DMS153 (cell line): Measurements from ENCODE around the gene FCN2.

Source experiments
- DNase-seq: peaks from one replicate; lab custom pipeline; 2025; lab: John Stamatoyannopoulos, UW

FCN2 gene

DNA sequence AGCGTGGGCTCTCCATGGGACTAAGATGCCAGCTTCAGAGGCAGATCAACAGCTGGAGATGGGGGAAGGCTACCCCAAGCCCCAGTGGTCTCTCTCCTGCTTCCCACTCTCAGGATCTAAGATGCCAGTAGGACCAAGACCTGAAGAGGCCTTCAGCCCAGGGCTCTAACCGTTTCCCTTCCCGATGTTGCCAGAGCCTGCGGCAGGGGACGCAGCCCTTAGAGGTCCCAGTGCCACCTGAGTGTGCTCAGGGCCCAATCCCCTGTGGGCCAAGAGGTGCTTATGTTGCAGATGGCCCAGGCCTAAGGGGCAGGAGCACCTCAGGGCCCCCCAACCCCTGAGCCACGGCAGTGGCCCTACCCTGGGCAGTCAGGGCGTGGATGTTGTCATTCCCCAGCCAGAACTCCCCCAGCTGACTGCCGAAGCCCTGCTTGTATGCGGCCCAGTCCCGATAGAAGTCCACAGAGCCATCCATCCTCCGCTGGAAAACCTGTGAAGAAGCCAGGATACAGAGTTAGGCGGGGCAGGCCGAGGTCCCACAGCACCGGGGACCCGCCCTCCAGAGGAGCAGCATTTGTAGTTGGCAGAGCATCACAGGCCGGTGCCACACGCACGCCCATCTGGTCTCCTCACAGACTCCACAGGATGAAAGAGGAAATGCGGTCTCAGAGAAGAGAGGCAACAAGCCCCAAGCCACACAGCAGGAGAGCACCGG, 31.7 kb downstream of the FCN2 start:
- no peak for DNase-seq

DNA sequence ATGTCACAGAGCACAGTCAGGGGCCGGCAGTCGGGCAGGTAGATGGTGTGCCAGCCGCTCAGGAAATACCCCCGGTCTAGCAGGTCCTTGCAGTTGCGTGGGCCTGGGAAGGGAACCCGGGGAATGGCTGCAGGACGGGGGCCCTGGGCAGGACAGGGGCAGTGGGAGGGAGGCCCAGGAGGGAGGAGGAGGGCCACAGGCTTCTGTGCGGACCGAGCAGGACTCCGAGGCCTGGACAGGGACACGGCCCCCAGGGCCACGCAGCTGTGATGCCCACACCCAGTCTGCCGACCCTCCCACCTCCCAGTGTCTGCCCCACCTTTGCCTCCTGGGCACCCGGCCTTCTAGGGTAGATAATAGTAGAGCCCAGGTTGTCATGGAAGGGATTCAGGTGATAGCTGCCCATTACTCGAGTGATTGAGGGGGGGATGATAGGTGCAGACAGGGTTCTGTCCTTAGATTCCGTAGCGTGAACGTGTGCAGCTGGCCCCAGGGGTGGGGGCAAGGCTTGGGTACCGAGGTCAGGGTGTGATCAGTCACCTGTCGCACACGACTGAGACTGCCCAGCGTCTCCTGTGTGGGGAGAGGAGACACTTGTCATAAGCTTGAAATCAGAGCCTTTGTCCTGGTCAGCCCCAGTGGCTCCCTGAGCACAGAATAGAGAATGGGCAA, 32.6 kb downstream of the FCN2 start:
- no peak for DNase-seq

DNA sequence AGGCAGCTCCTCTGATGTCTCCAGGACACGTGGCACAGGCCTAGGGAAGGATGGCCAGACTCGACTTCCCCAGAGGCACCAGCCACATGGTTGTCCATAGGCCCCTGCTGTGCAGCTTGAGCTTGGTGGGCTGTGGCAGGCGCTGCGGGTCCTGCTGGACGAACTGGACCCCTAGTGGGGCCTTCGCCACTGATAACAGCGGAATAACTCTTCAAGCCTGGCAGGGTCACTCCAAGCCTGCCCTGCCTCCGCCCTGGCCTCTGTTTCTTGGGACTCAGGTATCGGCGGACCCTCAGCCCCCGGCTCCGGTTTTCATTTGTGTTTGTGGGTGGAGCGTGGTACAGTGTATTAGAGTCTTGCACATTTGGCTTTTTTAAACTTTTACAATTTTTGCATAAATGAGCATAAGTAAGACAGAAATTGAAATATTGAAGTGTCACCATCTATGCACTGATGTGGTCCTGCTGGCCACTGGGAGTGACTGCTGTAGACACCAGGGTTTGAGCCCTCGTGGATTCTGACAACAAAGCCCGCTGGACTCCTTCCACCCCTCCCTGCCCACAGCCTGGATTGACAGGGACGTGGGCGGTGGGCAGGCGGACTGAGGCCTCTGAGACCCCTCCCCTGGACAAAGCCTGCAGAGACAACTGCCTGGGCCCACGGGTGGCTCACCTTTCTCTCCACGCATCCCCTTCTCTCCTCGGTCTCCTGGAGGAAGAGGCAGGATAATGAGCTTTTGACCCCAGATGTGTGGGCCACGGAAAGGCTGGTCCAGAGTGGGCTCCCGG, 33.3 kb downstream of the FCN2 start:
- DNase-seq, result no peak

DNA sequence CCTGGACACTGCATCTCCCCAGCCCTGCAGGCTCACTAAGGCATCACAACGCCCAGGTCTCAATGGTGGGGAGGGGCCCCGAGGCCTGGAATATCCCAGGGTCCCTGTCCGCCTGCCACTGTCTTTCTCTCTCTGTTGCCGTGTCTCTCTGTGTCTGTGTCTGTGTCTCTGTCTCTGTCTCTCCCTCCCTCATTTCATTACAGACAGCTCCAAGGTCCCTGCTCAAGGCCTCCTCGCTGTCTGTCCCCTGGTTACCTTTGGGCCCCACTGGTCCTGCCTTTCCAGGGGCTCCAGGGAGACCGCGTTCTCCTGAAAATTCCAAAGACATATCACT, 33.9 kb downstream of the FCN2 start:
- no peak for DNase-seq

DNA sequence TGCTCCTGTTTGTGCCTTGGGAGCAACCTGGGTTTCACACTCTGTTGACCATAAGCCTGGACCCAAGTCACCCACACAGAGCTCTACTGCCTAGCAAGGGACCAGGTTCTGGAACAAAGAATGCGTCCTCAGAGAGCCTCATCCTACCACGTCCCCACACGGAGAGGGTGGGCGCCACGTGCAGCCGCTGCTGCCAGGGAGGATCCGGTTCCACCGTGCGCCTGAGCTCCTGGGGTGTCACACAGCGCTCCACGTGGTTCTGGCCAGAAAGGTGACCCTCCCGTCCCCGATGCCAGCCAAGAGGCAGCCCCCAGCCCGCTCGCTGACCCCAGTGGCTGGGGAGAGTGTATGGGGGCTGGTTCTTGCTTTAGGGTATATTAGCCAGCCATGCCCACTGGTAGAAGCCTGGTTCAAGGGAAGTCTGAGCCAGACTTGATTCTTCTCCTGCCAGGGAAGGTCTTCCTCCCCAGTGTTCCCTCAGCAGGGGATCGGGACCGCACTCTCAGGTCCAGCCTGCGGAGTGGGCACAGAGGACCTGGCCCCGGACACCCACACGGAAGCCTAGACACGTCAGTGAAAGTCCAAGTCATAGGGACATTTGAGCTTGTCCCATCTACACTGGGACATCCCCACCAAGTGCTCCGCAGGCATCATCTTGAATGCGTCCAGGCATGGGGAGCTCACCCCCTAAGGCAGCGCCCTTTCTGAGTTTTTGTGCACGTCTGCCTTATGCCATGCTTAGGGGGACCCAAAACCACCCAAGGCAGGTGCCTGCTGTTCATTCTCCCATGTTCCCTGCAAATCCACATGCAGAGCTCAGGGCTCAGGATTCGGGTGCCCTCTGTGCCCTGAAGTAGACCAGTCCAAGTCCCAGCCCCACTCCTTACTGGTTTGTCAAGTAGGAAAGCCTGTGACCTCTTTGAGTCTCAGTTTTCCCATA, 34.7 kb downstream of the FCN2 start:
- DNase-seq, result no peak

DNA sequence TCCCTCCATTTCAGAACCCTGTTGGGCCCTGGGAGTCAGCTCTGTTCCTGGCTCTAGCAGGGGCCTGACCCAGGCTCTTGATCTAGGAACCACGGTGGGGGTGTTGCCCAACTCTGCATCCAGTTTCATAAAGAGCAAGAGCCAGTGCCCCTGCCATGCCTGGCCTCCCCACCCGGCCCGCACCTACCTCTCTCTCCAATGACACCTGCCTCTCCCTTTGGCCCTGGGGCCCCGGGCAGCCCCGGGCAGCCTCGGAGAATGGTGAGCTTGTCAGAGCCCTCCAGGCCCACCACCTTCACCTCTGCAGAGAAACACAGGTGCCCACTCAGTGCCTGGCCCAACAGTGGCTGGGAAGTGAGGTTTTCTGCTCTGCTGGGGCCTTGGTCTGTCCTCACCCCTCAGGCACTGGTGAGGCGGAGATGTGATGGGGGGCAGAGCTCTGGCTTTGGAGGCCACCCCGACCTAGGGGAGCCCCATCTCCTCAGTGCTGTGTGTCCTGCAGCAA, 35.6 kb downstream of the FCN2 start:
- DNase-seq, result no peak

DNA sequence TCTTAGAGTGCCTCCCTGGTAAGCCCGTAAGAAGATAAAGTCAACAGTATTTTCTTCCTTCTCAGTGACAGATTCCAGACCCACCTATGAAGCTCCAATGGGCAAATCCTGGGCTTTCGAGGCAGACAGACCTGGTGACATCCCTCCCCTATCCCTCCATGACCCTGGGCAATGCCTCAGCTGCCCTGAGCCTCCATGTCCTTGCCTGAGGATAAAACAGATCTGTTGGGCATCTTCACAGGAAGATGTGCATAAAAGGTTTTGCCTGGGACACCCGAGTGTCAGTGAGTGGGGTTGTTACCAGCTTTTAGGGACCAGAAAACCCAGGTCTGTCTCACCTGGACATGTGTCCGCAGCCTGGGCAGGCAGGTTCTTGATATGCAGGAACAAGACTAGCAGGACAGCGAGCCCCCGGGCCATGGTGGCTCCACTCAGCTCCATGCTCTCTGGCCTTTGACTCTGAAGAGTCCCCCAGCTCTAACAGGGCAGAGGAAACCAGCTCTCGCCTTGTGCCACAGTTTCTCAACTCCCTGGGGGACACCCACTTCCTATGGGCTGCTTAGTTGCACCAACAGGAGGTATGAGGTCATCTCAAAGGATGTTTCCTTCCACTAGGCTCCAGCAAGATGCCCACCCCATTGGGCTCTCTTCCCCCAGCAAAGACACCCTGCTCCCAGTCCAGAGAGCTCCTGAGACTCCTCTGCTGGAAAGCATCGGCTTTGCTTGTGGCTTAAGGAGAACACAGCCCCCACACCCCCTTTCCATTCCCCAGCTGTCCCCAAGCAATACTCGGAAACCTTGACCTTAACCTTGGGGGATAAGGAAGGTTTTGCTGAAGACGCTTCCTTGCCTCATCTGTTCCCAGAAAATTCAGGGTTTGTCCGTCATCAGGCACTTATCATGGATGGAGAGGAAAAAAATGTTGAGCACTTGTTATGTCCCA, 37.1 kb downstream of the FCN2 start, which contains the start of gene FCN1:
Gene FCN1 (minus strand): TSS at position 482 of the 943 bp plus-strand sequence. CDS start 41 bp downstream, at position 441.
- no peak for DNase-seq

DNA sequence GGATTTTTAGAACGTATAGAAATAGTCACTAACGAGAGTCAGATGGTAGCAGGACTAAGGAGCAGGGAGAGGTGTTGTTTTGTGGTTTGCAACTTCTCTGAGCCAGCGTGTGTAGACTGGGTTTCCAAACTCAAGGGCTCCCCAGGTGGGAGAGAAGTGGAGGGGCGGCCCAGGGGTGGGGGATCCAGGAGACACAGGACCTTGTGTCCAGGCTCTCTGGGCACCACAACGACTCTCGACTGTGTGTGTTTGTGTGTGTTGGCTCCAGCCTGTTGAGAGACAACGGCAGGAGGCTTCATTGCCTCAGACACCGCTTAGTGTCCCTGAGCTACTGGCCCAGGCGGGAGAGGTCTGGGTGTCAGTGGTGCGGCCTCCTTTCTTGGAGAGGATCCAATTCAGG, 38.0 kb downstream of the FCN2 start:
- no peak for DNase-seq

DNA sequence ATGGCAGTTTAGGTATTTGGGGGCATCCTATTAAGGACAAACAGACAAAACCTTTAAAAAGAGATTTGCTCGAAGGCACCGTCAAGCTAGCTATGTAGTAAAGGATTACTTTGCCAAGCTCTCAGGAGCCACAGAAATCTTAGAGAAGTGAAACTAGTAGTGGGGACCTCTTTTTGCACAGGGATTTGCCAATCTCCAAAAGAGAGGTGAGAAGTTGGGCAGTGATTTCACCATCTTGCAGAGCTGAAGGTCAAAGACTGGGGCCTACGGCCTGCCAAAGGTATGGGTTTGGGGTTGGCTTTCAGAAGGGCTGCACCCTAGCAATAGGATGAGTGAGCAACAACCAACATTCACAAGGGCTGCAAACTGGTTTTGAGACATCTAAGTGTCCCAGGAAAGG, 38.7 kb downstream of the FCN2 start:
- DNase-seq, result no peak

DNA sequence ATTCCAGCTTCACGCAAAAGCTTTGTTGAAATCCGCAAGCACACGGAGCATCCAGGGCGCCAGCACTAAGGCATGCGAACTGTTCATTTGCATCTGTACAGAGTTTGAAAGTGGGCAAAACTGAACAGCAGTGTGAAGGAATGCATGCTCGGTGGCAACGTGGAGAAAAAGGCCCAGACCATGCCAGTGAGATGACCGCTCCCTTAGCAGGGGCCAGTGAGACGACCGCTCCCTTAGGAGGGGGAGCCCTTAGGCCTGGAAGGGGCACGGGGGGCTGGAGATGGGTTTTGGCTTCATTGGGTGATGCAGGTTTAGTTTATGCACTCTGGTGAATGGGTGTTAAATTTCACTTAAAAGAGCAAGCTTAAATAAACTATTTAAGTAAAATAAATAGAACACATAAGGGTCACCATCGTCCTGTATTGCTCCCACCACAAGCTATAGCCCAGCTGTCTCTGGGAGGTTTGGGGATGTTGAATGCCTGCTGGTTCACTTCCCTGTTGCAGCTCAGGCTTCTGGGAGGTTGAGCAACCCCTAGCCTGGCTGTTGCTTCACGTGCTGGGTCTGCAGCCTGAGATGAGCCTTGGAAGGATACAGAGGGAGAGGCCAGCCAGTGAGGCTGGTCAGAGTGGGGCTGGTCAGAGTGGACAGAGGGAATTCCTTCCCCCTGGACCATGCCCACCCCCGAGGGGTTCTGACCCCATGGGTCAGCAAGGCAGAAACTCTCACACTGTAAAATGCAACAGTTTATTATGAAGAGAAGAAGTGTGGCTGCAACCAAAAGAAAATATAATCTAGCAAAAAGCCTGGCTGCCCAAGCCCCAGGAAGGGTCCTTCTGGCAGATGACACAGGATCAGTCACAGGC, 41.7 kb downstream of the FCN2 start:
- DNase-seq, result no peak

DNA sequence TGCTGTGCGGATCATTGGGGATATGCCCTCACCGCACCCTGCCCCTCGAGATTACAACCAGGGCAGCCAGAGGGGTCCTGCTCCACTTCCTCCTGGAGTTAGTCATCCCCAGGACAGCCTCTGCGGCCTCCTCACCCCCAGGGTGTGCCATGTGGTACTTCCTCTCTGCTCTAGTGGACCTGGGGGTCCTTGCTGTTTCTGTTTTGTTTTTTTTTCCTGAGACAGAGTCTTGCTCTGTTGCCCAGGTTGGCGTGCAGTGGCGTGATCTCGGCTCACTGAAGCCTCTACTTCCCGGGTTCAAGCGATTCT, 42.3 kb downstream of the FCN2 start:
- DNase-seq, result no peak

DNA sequence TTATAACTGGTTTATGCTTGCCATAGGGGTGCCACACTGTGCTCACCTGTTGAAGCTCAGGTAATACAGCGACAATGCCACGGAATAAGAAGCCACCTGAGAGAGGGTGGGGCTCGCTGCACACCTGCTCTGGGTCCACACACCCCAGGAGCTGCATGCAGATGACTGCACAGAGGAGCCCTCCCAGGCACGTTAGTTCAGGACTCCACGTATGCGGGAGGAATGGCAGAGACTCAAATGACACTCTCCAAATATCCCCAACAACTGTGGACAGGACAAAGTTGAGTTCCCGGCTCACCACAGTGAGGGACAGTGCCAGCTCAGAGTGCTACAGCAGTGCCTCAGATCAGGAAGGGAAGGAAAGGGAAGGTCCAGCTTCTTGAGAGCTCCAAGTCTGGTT, 42.9 kb downstream of the FCN2 start:
- no peak for DNase-seq

DNA sequence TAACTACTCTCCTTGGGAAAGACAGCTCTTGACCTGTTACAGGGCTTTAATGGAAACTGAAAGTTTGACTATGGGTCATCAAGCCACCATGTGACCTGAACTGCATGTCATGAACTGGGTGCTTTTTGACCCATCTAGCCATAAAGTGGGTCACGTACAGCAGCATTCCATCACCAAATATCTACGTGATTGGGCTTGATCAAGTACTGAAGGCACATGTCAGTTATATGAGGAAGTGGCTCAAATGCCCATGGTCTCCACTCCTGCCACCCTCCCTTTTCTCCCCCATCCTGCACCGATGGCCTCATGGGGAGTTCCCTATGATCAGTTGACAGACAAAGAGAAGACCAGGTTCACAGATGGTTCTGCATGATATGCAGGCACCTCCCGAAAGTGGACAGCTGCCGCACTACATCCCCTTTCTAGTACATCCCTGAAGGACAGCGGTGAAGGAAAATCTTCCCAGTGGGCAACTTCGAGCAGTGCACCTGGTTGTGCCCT, 44.5 kb downstream of the FCN2 start:
- no peak for DNase-seq

DNA sequence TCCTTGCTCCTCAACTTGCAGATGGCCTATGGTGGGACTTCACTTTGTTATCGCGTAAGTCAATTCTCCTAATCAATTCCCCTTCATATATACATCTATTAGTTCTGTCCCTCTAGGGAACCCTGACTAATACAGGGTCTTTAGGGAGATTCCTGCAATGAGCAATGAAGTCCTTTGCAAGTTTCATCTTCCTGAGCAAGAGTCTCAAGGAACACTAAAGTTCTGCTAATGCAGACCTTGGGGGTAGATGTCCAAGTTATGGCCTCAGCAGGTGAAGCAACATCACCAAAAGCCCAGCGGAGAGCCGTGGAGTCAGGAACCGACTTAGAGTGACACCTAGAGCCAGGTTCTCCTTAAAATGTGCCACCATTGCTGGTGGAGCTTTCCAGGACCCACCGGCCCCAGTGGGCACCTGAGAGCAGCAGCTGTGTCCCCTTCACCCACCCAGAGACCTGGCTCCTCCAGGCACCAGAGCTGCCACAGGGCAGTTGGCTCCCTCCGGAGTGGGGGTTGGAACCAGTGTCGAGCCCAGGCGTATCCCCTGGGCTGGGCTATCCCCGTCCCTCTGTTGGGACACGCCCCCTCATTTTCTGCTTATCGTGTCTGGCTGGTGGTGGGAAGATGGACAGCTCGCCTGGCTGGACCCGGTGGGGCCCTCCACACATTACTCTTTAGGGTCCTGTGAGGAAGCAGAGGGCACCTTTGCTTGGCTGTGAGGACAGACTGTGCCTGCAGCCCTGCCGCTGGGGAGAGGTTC, 48.0 kb downstream of the FCN2 start:
- DNase-seq, result no peak

DNA sequence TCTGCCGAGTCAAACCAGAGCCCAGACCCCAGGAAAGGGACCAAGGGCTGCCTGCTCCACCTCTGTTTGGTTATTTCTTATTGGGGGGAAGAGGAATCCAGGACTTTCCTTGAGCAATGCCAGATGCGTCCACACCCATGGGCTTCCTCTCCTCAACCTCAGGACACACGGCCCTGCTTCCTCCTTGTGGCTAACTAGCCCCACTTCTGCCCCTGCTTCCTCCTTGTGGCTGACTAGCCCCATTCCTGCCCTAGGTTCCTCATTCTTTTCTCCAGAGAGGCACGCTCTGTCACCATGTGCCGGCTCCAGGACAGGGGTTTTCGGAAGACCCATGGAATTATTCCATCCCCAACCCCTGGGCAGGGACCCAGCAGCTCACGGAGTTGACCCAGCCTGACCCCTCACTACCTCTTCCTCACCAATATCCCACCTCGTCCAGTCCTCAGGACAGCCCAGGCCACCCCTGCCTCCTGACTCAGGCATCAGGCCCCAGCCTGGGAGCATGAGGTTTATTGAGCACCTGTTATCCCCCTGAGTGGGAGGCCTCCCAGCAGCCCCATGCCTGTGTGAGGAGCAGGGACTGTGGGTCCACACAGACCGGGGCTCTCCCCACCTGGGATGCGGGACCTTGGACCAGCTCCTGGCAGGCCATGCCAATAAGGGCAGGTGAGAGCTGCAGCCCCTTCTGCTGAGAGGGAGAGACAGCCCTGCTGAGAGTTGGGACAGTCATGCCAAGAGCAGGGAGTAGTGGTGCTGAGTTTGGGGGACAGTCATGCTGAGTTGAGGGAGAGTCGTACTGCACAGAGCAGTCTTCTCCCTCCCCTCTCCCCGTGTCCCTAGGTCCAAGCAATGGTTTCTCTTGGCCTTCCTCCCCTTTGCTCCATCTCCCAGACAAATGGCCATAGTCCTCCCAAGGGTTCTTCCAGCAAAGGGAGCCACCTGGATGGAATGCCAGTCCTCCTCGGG, 48.9 kb downstream of the FCN2 start:
- DNase-seq, result no peak

DNA sequence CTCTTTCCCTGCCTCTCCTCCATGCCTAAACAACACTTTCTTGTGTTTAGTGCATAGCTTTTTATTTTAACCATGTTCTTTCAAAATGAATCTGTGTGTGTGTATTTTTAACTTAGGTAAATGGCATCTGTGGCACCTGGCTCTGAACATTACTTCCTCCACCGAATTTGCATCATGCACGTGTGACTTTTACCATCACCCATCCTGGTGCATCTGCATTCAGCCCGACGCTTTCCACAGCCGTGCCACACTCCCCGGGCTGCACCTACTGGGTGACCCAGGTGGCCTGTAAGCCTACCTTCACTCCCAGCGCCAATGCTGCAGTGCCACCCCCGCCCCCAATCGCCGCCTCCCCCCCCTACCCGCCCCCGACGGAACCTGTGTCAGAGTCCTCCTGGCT, 49.8 kb downstream of the FCN2 start:
- no peak for DNase-seq

DNA sequence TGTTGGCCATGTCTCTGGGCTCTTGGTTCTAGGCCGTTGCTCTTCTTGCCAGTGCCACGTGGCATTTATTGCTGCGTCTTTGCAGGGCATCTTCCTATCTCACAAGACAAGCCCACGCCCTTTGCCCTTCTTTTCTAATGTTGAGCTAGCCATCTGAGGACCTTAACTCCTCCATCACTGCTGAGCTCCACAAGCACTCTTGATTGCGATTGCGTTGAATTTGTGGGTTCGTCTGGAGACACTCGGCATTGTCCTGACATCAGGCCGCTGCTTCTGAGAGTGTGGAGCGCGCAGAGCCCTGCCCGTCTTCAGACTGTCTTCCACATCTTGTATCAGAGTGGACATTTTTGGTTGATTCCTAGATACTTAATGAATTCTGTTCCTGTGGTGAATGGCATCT, 51.6 kb downstream of the FCN2 start:
- DNase-seq, result no peak

DNA sequence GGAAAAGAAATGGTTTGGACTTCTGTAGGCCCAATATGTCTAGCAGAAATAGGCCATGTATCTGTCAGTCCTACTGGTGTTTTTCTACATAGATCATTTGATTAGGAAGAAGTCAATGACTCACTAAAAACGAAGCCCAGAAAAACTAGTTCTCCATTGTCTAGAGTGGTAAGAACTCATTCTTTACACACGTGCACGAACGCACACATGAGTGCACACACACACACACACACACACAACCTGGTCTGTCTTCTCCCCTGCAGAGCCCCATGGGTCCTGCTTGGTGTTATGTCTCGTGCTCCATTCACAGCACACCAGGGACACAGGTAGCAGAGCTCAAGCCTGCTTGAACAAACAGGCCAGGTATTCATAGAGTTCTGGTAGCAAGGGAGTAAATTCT, 52.0 kb downstream of the FCN2 start:
- DNase-seq, result no peak
